NCI-H446 treated with DMSO at 0.1 percent for 48 hours (cell line): ENCODE data around the gene SPECC1.
"Not testable (repeated sequence)": the region's sequence is repeated elsewhere in the genome, so short reads cannot be mapped to it uniquely, and the experiment has no call there.

ENCODE experiments used
- DNase-seq: peaks from one replicate; lab custom pipeline; 2025; lab: John Stamatoyannopoulos, UW

SPECC1 gene

GRCh38 chr17:20207262-20207985 is 198.3 kb downstream of the SPECC1 start:
- no peak for DNase-seq

- DNase-seq: no peak
Observed at GRCh38 chr17:20208717-20209116, 199.6 kb downstream of the SPECC1 start.

- no peak for DNase-seq
Observed at GRCh38 chr17:20210180-20210579, 201.0 kb downstream of the SPECC1 start.

- no peak for DNase-seq
Observed at GRCh38 chr17:20210614-20211013, 201.5 kb downstream of the SPECC1 start.

- no peak for DNase-seq
Observed at GRCh38 chr17:20211246-20211645, 202.1 kb downstream of the SPECC1 start.

GRCh38 chr17:20213449-20213848 is 204.3 kb downstream of the SPECC1 start:
- DNase-seq: no peak

- no peak for DNase-seq
Observed at GRCh38 chr17:20214794-20215193, 205.6 kb downstream of the SPECC1 start.

- DNase-seq: no peak
Observed at GRCh38 chr17:20216154-20216815, 207.1 kb downstream of the SPECC1 start.

- no peak for DNase-seq
Observed at GRCh38 chr17:20216853-20217252, 207.7 kb downstream of the SPECC1 start.

GRCh38 chr17:20217677-20218076 is 208.5 kb downstream of the SPECC1 start:
- no peak for DNase-seq

GRCh38 chr17:20218272-20218671 is 209.1 kb downstream of the SPECC1 start:
- no peak for DNase-seq

GRCh38 chr17:20223808-20224328 is 214.7 kb downstream of the SPECC1 start:
- no peak for DNase-seq

GRCh38 chr17:20224379-20224778 is 215.2 kb downstream of the SPECC1 start:
- DNase-seq: no peak

GRCh38 chr17:20225162-20226115 is 216.3 kb downstream of the SPECC1 start:
- DNase-seq: peak; percentile 79

- DNase-seq: peak; percentile 75
Observed at GRCh38 chr17:20226814-20227482, 217.8 kb downstream of the SPECC1 start.

GRCh38 chr17:20227720-20228370 is 218.7 kb downstream of the SPECC1 start:
- DNase-seq: not testable (repeated sequence)

- no peak for DNase-seq
Observed at GRCh38 chr17:20228410-20228809, 219.3 kb downstream of the SPECC1 start.

- DNase-seq: no peak
Observed at GRCh38 chr17:20228860-20229259, 219.7 kb downstream of the SPECC1 start.

- DNase-seq: no peak
Observed at GRCh38 chr17:20230924-20231323, 221.8 kb downstream of the SPECC1 start.

GRCh38 chr17:20232611-20233010 is 223.5 kb downstream of the SPECC1 start:
- DNase-seq: no peak

- no peak for DNase-seq
Observed at GRCh38 chr17:20234276-20234675, 225.1 kb downstream of the SPECC1 start.
